GM19397 (cell line): Measurements from ENCODE around the gene ZNF366.
"Not testable (repeated sequence)": the region's sequence is repeated elsewhere in the genome, so short reads cannot be mapped to it uniquely, and the experiment has no call there.

Experiments used
- ATAC-seq: cut with Tn5 transposase; IDR thresholded peaks from one replicate; pipeline ENCODE4 v1.9.1; 2021; ENCODE audit warnings: mild to moderate bottlenecking, moderate library complexity; ENCODE audit not compliant: unreplicated experiment

Gene ZNF366

DNA sequence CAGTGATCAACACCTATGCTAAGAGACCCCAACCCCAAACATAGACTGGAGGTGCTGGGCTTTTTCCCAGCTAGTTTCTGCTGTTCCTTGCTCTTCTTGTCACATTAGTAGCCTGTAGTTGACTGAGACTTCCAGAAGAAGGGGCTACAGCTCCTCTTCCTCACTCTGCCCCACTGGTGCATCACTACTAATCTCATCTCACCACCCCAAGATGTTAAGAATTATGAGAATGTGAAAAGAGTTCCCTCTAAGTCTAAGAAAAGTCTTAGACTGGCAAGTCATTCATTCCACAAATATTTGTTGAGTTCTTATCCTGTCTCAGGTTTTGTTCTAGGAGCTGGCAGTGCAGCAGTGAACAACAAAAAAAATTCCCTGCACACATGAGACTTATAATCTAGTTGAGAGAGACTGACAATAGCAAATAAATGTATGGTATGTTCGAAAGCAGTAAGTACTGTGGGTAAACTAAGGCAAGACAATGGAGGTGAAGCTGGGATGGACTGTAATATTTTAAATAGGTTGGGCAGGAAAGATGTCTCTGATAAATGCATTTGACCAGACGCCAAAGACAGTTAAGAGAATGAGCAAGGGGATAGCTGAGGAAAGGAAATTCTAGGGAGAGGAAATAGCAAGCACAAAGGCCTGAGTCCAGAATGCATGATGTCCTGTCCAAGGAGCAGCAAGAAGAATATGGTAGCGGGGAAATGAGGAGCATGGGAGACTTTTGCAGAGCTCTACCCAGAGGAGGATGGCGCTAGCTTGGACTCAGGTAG, 94.7 kb downstream of the ZNF366 start:
- ATAC-seq, result no peak

DNA sequence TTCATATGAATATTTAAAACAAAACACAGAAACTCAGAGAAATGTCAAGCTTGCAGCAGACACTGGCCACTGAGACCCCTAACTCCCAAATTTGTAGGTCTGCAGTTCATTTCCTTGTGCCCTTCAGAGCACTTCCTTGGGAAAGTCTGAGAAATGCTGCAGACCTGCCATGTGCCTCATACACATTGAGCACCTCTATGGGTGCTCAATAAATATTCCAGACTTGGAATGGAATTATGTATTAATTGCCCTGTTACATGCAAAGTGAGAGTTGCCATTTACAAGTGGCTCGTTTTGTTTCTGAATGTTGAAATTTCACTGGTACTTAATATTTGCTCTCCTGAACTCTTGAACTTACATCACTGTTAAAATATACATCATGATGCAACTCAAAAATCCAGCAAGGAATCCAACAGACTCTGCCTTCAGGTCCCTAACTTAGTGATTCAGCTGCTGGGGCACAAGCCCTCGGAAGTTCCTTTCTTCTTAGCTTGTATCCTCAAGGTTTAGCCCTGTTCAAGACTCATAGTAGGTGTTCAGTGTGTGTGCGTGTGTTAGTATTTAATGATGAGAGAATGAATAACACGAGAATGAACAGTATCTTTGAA, 96.4 kb downstream of the ZNF366 start:
- ATAC-seq, result no peak

DNA sequence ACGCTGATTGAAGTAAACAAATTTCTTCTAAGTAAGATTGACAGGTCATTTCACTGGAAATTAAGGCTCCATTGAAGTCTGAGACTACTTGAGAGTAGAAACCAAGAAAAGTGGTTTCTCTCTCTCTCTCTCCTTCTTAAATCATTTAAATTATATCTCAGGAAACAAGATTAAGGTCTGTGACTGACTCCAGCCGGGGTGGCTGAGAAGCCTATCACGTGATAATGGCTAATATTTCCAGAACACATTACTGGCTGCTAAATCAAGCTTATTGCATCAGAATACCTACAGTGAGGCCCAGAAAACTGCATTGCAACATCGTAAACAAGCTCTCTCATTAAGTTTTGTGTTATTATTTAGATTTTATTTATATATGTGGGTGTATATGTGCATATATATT, 98.6 kb downstream of the ZNF366 start:
- no peak for ATAC-seq

DNA sequence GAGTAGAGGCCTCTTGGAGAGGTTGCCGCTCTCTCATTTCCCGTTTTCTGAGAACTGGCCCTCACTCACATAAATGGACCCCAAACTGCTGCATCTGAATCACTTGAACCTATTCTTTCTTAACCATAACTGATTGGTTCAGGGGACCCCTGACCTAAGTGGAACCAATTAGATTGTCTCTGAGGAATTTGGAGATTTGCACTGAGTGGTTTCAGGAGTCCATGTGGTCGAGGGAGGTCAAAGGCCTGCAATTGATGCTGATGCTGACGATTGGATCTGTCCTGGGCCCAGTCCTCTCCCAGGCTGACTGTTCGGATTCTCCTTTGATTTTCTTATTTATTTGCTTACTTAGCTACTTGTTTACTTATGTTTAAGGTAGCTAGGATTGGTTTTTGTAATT, 99.1 kb downstream of the ZNF366 start:
- ATAC-seq, result no peak

DNA sequence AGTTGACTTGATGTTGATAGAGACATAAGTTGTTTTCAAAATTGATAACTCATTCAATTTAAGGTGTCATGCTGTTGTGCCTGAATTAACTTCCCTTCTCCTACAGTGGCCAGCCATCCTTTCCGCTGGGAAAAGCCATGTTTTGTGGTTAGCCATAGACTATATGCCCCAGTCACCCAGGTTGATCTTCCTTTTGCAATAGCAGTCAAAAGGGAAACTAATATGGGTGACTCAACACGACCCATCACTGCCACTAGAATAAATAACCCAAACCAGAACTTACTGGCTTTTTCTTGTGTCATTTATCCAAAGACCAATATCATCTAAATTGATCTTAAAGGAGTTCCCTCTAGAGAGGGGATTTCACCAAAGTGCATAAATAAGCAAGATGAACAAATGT, 99.7 kb downstream of the ZNF366 start:
- no peak for ATAC-seq

DNA sequence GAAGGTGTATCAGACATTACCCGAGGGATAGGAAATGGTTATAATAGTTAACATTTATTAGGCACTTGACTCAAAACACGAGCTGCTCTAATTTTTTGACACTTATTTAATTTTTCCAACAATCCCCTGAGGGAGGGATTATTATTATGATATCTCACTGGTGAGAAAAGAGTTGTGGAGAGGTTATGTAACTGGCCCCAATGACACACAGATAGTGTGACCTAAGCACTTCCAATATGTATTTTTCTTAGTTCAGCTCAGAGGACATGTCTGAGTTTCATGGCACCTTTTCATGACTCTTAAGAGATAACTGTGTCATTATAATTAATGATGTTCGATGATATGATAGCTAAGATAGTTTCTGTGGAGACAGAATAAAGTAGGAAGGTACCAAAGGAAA, 100.1 kb downstream of the ZNF366 start:
- ATAC-seq, result no peak

DNA sequence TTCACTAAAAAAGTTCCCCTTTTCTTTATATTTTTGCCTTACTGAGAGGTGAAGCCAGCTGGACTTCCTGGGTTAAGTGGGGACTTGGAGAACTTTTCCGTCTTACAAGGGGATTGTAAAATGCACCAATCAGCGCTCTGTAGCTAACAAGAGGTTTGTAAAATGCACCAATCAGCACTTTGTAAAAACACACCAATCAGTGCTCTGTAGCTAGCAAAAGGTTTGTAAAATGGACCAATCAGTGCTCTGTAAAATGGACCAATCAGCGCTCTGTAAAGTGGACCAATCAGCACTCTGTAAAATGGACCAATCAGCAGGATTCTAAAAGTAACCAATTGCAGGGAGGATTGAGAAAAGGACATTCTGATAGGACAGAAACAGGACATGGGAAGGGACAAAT, 102.4 kb downstream of the ZNF366 start:
- ATAC-seq, result not testable (repeated sequence)

DNA sequence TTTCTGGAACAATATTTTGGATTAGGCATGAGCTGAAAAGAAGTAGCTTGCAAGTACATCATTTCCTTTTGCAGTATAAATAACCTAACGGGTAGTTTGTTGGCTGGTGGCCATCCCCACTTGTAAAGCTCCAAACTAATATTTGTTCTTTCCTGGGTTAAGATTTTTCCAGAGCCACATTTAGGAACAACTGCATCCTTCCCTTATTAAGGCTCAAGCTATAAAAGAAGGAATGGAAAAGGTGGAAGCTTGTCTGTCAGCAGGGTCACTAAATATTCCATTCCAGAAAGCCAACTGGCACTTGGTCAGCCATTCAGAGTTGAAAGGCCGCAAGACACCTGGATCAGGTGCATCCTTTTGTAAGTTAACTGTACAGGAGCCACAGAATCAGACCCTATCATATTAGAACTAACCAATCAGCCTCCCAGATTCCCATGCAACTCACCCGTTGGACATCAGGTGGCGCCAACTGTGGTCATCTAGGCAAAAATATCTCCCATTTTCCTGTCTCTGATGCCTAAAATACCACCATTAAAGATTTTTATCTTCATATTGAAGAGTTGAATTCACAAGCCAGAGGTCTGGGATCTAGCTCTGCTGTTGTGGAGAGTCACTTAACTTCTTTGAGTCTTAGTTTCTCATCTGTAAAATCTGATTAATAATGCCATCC, 104.1 kb downstream of the ZNF366 start:
- no peak for ATAC-seq

DNA sequence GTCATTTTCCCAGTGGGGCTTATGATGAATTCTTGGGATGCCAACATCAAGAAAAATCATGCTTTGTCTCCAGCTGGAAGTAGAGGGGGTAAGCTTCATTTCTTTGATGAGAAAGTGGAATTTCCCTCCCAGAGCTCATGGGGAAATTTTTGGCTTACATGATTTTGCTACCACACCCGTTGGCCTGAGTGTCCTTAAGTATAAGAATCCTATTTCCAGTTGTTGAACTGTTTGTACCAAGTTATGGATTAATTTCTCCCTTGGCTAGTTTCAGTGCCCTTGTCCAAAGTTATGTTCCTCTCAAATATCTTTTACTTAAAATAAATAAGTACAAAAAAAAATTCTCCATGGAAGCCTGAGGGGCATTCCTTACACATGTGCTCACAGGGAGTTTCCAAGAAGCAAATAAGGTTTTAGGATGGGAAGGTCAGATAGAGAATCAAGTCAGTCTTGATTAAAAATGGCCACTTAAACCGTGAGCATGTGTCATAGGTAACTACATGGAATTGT, 104.8 kb downstream of the ZNF366 start:
- no peak for ATAC-seq

DNA sequence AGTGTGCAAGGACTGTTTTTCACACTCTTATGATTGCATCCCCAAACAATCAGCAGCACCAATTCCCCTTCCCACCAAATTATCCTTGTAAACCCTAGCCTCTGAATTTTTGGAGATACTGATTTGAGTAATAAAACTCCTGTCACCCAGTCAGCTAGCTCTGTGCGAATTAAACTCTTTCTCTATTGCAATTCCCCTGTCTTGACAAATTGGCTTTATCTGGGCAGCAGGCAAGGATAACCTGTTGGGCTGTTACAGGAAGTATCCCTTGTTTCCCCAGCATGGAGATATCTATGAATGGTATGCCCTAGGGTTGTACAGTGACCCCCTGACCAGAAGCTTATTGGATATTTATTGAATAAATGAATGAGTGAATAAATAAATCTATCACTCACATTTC, 106.3 kb downstream of the ZNF366 start:
- no peak for ATAC-seq

DNA sequence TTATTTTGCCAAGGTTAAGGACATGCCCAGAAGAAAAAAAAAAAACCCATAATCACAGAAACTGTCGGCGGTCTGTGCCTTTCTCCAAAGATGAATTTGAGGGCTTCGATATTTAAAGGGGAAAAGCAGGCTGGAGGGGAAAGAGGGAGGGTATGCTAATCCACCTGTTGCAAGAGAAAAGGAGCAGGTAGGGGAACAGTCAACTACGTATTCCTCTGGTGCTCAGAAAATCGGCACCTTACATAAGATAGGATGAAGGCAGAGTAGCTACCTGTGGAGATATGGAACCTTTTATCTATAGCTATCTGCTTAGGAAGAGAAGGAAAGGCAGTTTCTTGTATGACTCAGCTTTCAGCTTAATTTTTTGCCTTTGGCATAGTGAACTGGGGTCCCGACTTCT, 109.4 kb downstream of the ZNF366 start:
- ATAC-seq, result no peak

DNA sequence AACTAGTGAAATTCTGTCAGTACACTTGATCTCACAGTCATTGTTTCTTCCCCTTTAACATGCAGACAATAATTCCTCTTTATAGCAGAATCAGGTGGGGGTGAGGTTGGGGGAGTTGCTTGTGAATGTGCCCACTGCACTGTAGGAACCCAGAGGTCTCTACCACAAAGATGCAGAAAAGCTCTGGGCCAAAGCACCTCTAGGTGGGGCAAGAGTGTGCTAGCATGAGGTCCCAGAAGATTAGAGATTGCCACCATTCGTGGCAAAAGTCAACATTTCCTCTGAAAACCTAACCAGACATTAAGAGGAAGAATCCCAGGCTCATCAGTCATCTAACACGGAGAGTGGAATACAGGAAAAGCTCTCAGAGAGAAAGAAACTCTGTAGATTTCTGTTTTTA, 112.5 kb downstream of the ZNF366 start:
- ATAC-seq, result no peak

DNA sequence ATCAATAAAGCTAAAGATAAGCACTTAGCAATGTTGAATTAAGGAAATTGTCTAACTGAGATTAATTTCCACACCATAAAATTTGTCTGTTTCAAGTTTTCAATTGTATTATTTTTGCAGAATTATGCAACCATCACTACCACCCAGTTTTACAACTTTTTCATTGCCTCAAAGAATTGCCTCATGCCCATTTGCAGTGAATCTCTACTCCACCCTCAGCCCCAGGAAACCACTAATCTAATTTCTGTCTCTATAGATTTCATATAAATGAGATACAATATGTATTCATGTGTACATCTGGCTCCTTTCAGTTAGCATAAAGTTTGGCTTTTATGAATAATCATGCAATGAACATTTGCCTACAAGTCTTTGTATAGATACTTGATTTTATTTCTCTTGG, 114.2 kb downstream of the ZNF366 start:
- no peak for ATAC-seq
